ENCODE results near the gene WWOX. TPM values are rescaled to one million over a fixed set of nuclear protein-coding genes. Genes with fewer than 3 reads are reported as not detected.
"Not testable (repeated sequence)": the region's sequence is repeated elsewhere in the genome, so short reads cannot be mapped to it uniquely, and the experiment has no call there.

WWOX gene
- total RNA-seq, 3 donors from 2014 or later (not counting 1 experiment from before 2014, with no cell fraction given), result 21.0 to 29.8 (median 27.0) TPM

GRCh38 chr16:79047337-79047736 lies 947.9 kb downstream of the WWOX start:
- no peaks in the 10 kb centered on the region for H3K36me3 ChIP-seq (ENCODE audit: control insufficient read depth, insufficient read depth, low read length)
- peak; percentile 66 for TF ChIP-seq CTCF (IDR thresholded peaks at IDR 0.05)
- ATAC-seq (peak; percentile 52 to 70 (median 53)), DNase-seq (peak in 1 of 2 donors; percentile 54)
- H3K27ac ChIP-seq (ENCODE audit: low read length), result no peak overlapping the region
- peaks cover 13% of the 10 kb centered on the region for H3K4me1 ChIP-seq (ENCODE audit: control insufficient read depth, insufficient read depth, low read length)
- H3K4me3 Mint-ChIP-seq, result no peak overlapping the region
- no peak overlapping the region for H3K27ac Mint-ChIP-seq
- H3K4me1 Mint-ChIP-seq, result peaks cover 22 to 32% of the 10 kb centered on the region in 2 donors
- no peaks in the 10 kb centered on the region for H3K36me3 Mint-ChIP-seq
- no peaks in the 10 kb centered on the region for H3K27me3 ChIP-seq (ENCODE audit: control insufficient read depth, insufficient read depth, low read length)
- 59% methylated on average over 3 of the region's 3 CpGs for WGBS (ENCODE audit: insufficient coverage)
- no peaks in the 10 kb centered on the region for H3K9me3 Mint-ChIP-seq
- no peaks in the 10 kb centered on the region for H3K27me3 Mint-ChIP-seq (ENCODE audit: low read depth in 2 of 2)
- intact Hi-C loops (cut with micrococcal nuclease), result no loop called here
- no peaks in the 10 kb centered on the region for H3K9me3 ChIP-seq (ENCODE audit: control insufficient read depth, insufficient read depth, low read length)
- no peak overlapping the region for H3K4me3 ChIP-seq (ENCODE audit: low read length)

- TF ChIP-seq CTCF (IDR thresholded peaks at IDR 0.05), result no peak
- Histone ChIP-seq H3K9me3 (ENCODE audit: control insufficient read depth, insufficient read depth, low read length) (peaks cover 2% of the 10 kb centered on the region), H3K4me3 (ENCODE audit: low read length) (no peak overlapping the region), H3K36me3 (ENCODE audit: control insufficient read depth, insufficient read depth, low read length) (no peaks in the 10 kb centered on the region), H3K27ac (ENCODE audit: low read length) (no peak overlapping the region), H3K4me1 (ENCODE audit: control insufficient read depth, insufficient read depth, low read length) (peaks cover 2% of the 10 kb centered on the region), H3K27me3 (ENCODE audit: control insufficient read depth, insufficient read depth, low read length) (no peaks in the 10 kb centered on the region)
- no peak overlapping the region for H3K4me3 Mint-ChIP-seq
- no peaks in the 10 kb centered on the region for H3K9me3 Mint-ChIP-seq
- no peak for DNase-seq
- H3K27me3 Mint-ChIP-seq (ENCODE audit: low read depth in 2 of 2), result no peaks in the 10 kb centered on the region
- intact Hi-C loops (cut with micrococcal nuclease), result no loop called here
- peaks cover 6 to 15% of the 10 kb centered on the region in 2 donors for H3K4me1 Mint-ChIP-seq
- no peaks in the 10 kb centered on the region for H3K36me3 Mint-ChIP-seq
- 98% methylated on average over 6 of the region's 6 CpGs for WGBS (ENCODE audit: insufficient coverage)
- no peak for ATAC-seq
- no peak overlapping the region for H3K27ac Mint-ChIP-seq
Observed at GRCh38 chr16:79049040-79049439, 949.6 kb downstream of the WWOX start.

- H3K9me3 ChIP-seq (ENCODE audit: control insufficient read depth, insufficient read depth, low read length), result peaks cover 2% of the 10 kb centered on the region
- H3K36me3 ChIP-seq (ENCODE audit: control insufficient read depth, insufficient read depth, low read length), result no peaks in the 10 kb centered on the region
- Mint-ChIP-seq H3K9me3 (no peaks in the 10 kb centered on the region), H3K4me3 (no peak overlapping the region), H3K27ac (no peak overlapping the region), H3K4me1 (peaks cover 6 to 14% of the 10 kb centered on the region in 2 donors), H3K27me3 (ENCODE audit: low read depth in 2 of 2) (no peaks in the 10 kb centered on the region), H3K36me3 (no peaks in the 10 kb centered on the region)
- DNase-seq, result no peak
- H3K4me3 ChIP-seq (ENCODE audit: low read length), result no peak overlapping the region
- intact Hi-C loops (cut with micrococcal nuclease), result no loop called here
- no peaks in the 10 kb centered on the region for H3K27me3 ChIP-seq (ENCODE audit: control insufficient read depth, insufficient read depth, low read length)
- H3K4me1 ChIP-seq (ENCODE audit: control insufficient read depth, insufficient read depth, low read length), result no peaks in the 10 kb centered on the region
- no peak overlapping the region for H3K27ac ChIP-seq (ENCODE audit: low read length)
- ATAC-seq, result no peak
- WGBS (ENCODE audit: insufficient coverage), result 93% methylated on average over 4 of the region's 4 CpGs
- no peak for TF ChIP-seq CTCF (IDR thresholded peaks at IDR 0.05)
Observed at GRCh38 chr16:79050063-79050462, 950.6 kb downstream of the WWOX start.

- DNase-seq (no peak), ATAC-seq (no peak)
- H3K9me3 ChIP-seq (ENCODE audit: control insufficient read depth, insufficient read depth, low read length), result peaks cover 2% of the 10 kb centered on the region
- no peaks in the 10 kb centered on the region for H3K36me3 Mint-ChIP-seq
- H3K27ac Mint-ChIP-seq, result no peak overlapping the region
- H3K27me3 ChIP-seq (ENCODE audit: control insufficient read depth, insufficient read depth, low read length), result no peaks in the 10 kb centered on the region
- H3K4me1 ChIP-seq (ENCODE audit: control insufficient read depth, insufficient read depth, low read length), result no peaks in the 10 kb centered on the region
- no peaks in the 10 kb centered on the region for H3K27me3 Mint-ChIP-seq (ENCODE audit: low read depth in 2 of 2)
- no peak overlapping the region for H3K4me3 Mint-ChIP-seq
- intact Hi-C loops (cut with micrococcal nuclease), result no loop called here
- H3K27ac ChIP-seq (ENCODE audit: low read length), result no peak overlapping the region
- WGBS (ENCODE audit: insufficient coverage), result 62% methylated on average over 2 of the region's 4 CpGs
- no peak overlapping the region for H3K4me3 ChIP-seq (ENCODE audit: low read length)
- H3K4me1 Mint-ChIP-seq, result peaks cover 6 to 20% of the 10 kb centered on the region in 2 donors
- no peaks in the 10 kb centered on the region for H3K9me3 Mint-ChIP-seq
- no peak for TF ChIP-seq CTCF (IDR thresholded peaks at IDR 0.05)
- no peaks in the 10 kb centered on the region for H3K36me3 ChIP-seq (ENCODE audit: control insufficient read depth, insufficient read depth, low read length)
Observed at GRCh38 chr16:79051313-79051712, 951.9 kb downstream of the WWOX start.

- WGBS (ENCODE audit: insufficient coverage), result 96% methylated on average over 3 of the region's 4 CpGs
- H3K27ac Mint-ChIP-seq, result not testable (repeated sequence)
Observed at GRCh38 chr16:79052198-79052597, 952.7 kb downstream of the WWOX start.

More at GRCh38 chr16:79052198-79052597, 952.7 kb downstream of the WWOX start:
- H3K4me3 ChIP-seq (ENCODE audit: low read length); H3K4me3 Mint-ChIP-seq; H3K9me3 ChIP-seq (ENCODE audit: control insufficient read depth, insufficient read depth, low read length); H3K27ac ChIP-seq (ENCODE audit: low read length); H3K27me3 ChIP-seq (ENCODE audit: control insufficient read depth, insufficient read depth, low read length); H3K4me1 ChIP-seq (ENCODE audit: control insufficient read depth, insufficient read depth, low read length); ATAC-seq; H3K36me3 ChIP-seq (ENCODE audit: control insufficient read depth, insufficient read depth, low read length); H3K27me3 Mint-ChIP-seq (ENCODE audit: low read depth in 2 of 2); intact Hi-C loops (cut with micrococcal nuclease); DNase-seq; H3K9me3 Mint-ChIP-seq; H3K36me3 Mint-ChIP-seq: not testable (repeated sequence)
- H3K4me1 Mint-ChIP-seq, result peaks cover 6 to 20% of the 10 kb centered on the region in 2 donors

Measured in natural killer cell (primary cell).